Gastrocnemius medialis (tissue), 4 donors: Measurements from ENCODE around the gene RALGAPB. TPM values are rescaled to one million over a fixed set of nuclear protein-coding genes. Genes with fewer than 3 reads are reported as not detected.
"Not testable (repeated sequence)": the region's sequence is repeated elsewhere in the genome, so short reads cannot be mapped to it uniquely, and the experiment has no call there.

ENCODE experiments used
- ATAC-seq, 2 donors: fragments of 150-250 bp; one replicate each; pipeline ENCODE4 v1.9.1; 2016
- DNase-seq, 2 donors: peaks; one replicate each; pipeline ENCODE4 v3.0.0-alpha.2; 2019
- H3K27ac ChIP-seq, 4 donors: fragments of 200-600 bp; sonication (generic); 1 replicate in 1 of 4; 2 replicates in 3 of 4; pipeline ENCODE4 v1.5.1; 2016 to 2018; ENCODE audit warnings: mild to moderate bottlenecking in 2 of 4, moderate library complexity in 1 of 4
- H3K27me3 ChIP-seq, 3 donors: fragments of 200-600 bp; sonication (generic) in 2 of 3; 1 replicate in 1 of 3; 2 replicates in 2 of 3; pipeline versions ENCODE4 v1.5.1 to v1.6.0; 2016 to 2019; ENCODE audit warnings: mild to moderate bottlenecking in 1 of 3, moderate library complexity in 1 of 3
- H3K36me3 ChIP-seq, 2 donors: fragments of 200-600 bp; sonication (generic) in 1 of 2; one replicate each; pipeline ENCODE4 v1.5.1; 2017 to 2018
- H3K4me1 ChIP-seq, 2 donors: fragments of 200-600 bp; sonication (generic) in 1 of 2; one replicate each; pipeline ENCODE4 v1.5.1; 2016 to 2017; ENCODE audit warnings: mild to moderate bottlenecking in 2 of 2
- H3K4me3 ChIP-seq, 4 donors: fragments of 200-600 bp; sonication (generic) in 3 of 4; 1 replicate in 1 of 4; 2 replicates in 3 of 4; pipeline ENCODE4 v1.5.1; 2016 to 2019; ENCODE audit warnings: mild to moderate bottlenecking in 2 of 4
- H3K9me3 ChIP-seq, 3 donors: fragments of 200-600 bp; sonication (generic) in 2 of 3; 1 replicate in 1 of 3; 2 replicates in 2 of 3; pipeline ENCODE4 v1.5.1; 2016 to 2019
- POLR2A ChIP-seq, 2 donors: fragments of 450-650 bp; IDR thresholded peaks; one replicate each; pipeline ENCODE4 v1.6.1; 2017; ENCODE audit warnings: antibody characterized with exemption in 2 of 2, mild to moderate bottlenecking in 2 of 2, moderate library complexity in 2 of 2
- in situ Hi-C, 4 donors: fragments of 200-750 bp; cut with MboI; loops; one replicate each; pipeline versions ENCODE4 v1.15.0 to v1.8.0; 2017; ENCODE audit warnings: low sequenced_read_pairs in 4 of 4
- intact Hi-C: fragments of 100-400 bp; cut with DNase I; formaldehyde crosslinking; loops from one replicate; pipeline ENCODE4 v1.15.1; 2023; ENCODE audit warnings: low total_unique reads
- total RNA-seq, 4 donors: library from RNA; depleted of rRNA; stranded (reverse); fragments of >200 nt; gene quantifications; one replicate each; pipeline versions ENCODE4 v1.1.0 to v1.2.3, GENCODE V29; 2016
- TF ChIP-seq, protein P1 (sequence below), 5 experiments: fragments of 450-650 bp in 3 of 5; fragments of 200-600 bp in 2 of 5; sonication (generic) in 2 of 5; IDR thresholded peaks in 4 of 5; conservative IDR thresholded peaks in 1 of 5; 1 replicate in 4 of 5; 2 replicates in 1 of 5; pipeline ENCODE4 v1.5.1; 2016 to 2019; ENCODE audit warnings: antibody characterized with exemption in 5 of 5, mild to moderate bottlenecking in 3 of 5, moderate library complexity in 3 of 5

Gene RALGAPB
- total RNA-seq, 4 donors from 2014 or later, result 23.2 to 28.8 (median 26.0) TPM

GRCh38 chr20:38453941-38454340 lies 18.7 kb upstream of the RALGAPB start:
- in situ Hi-C loops, result no loop called here
- H3K27me3 ChIP-seq, result no peaks in the 10 kb centered on the region

DNA sequence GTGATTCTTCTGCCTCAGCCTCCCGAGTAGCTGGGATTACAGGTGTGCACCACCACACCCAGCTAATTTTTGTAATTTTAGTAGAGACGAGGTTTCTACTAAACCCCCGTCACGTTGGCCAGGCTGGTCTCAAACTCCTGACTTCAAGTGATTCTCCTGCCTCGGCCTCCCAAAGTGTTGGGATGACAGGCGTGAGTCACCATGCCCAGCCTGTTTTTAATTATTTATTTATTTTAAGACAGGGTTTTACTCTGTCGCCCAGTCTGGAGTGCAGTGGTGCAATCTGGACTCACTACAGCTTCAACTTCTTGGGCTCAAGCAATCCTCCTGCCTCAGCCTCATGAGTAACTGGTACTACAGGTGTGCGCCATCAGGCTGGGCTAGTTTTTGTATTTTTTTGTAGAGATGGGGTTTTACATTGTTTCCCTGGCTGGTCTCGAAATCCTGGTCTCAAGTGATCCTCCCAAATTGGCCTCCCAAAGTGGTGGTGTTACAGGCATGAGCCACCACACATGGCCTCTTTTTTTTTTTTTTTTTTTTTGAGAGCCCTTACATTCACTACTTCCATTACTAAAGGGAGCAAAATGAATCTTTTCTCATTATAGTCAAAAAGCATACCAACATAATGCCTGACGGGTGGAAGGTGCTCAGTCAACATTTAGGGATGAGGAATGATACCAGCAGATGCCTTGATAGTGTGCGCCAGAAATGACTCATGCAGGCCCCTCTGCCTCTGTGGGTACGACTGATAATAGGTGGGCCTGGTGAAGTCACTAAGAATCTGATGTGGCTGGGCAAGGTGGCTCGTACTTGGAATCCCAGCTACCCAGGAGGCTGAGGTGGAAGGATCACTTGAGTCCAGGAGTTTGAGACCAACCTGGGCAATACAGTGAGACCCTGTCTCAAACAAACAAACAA lies 17.8 kb upstream of the RALGAPB start:
- Histone ChIP-seq H3K9me3 (no peaks in the 10 kb centered on the region), H3K4me3 (no peak overlapping the region), H3K36me3 (peaks cover 0 to 10% of the 10 kb centered on the region in 2 donors), H3K27me3 (no peaks in the 10 kb centered on the region), H3K27ac (no peak overlapping the region), H3K4me1 (no peaks in the 10 kb centered on the region)
- intact Hi-C loops (no loop called here), in situ Hi-C loops (no loop called here)
- ATAC-seq (no peak), DNase-seq (no peak)
- no peak for TF ChIP-seq POLR2A (IDR thresholded peaks at IDR 0.05)
- TF ChIP-seq, protein P1, sequence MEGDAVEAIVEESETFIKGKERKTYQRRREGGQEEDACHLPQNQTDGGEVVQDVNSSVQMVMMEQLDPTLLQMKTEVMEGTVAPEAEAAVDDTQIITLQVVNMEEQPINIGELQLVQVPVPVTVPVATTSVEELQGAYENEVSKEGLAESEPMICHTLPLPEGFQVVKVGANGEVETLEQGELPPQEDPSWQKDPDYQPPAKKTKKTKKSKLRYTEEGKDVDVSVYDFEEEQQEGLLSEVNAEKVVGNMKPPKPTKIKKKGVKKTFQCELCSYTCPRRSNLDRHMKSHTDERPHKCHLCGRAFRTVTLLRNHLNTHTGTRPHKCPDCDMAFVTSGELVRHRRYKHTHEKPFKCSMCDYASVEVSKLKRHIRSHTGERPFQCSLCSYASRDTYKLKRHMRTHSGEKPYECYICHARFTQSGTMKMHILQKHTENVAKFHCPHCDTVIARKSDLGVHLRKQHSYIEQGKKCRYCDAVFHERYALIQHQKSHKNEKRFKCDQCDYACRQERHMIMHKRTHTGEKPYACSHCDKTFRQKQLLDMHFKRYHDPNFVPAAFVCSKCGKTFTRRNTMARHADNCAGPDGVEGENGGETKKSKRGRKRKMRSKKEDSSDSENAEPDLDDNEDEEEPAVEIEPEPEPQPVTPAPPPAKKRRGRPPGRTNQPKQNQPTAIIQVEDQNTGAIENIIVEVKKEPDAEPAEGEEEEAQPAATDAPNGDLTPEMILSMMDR (IDR thresholded peaks at IDR 0.05 in 4 of 5, conservative IDR thresholded peaks at IDR 0.05 in 1 of 5), result no peak

More at GRCh38 chr20:38453941-38454340, 18.7 kb upstream of the RALGAPB start:
- ATAC-seq (no peak), DNase-seq (no peak)
- no peak overlapping the region for H3K27ac ChIP-seq
- no peaks in the 10 kb centered on the region for H3K4me1 ChIP-seq
- no peak overlapping the region for H3K4me3 ChIP-seq
- H3K36me3 ChIP-seq, result peaks cover 0 to 19% of the 10 kb centered on the region in 2 donors
- intact Hi-C loops, result no loop called here
- H3K9me3 ChIP-seq, result no peaks in the 10 kb centered on the region
- TF ChIP-seq, protein P1 (IDR thresholded peaks at IDR 0.05 in 4 of 5, conservative IDR thresholded peaks at IDR 0.05 in 1 of 5), result no peak
- TF ChIP-seq POLR2A (IDR thresholded peaks at IDR 0.05), result no peak

DNA sequence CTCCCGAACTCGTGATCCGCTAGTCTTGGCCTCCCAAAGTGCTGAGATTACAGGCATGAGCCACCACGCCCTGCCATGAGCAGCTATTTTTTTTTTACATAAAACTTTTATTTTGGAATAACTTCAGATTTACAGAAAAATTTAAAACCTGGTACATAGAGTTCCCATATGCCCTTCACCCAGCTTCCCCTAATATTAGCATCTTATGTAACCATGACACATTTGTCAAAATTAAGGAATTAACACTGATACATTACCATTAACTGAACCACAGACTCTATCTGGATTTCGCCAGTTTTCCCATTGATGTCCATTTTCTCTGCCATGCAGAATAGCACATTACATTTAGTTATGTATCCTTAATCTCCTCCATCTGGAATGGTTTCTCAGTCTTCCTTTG lies 14.3 kb upstream of the RALGAPB start:
- Histone ChIP-seq H3K9me3 (no peaks in the 10 kb centered on the region), H3K4me3 (no peak overlapping the region), H3K27ac (no peak overlapping the region), H3K4me1 (no peaks in the 10 kb centered on the region), H3K36me3 (no peaks in the 10 kb centered on the region), H3K27me3 (no peaks in the 10 kb centered on the region)
- TF ChIP-seq, protein P1 (IDR thresholded peaks at IDR 0.05 in 4 of 5, conservative IDR thresholded peaks at IDR 0.05 in 1 of 5), result no peak
- no peak for TF ChIP-seq POLR2A (IDR thresholded peaks at IDR 0.05)
- DNase-seq, result no peak
- intact Hi-C loops (no loop called here), in situ Hi-C loops (no loop called here)
- no peak for ATAC-seq

DNA sequence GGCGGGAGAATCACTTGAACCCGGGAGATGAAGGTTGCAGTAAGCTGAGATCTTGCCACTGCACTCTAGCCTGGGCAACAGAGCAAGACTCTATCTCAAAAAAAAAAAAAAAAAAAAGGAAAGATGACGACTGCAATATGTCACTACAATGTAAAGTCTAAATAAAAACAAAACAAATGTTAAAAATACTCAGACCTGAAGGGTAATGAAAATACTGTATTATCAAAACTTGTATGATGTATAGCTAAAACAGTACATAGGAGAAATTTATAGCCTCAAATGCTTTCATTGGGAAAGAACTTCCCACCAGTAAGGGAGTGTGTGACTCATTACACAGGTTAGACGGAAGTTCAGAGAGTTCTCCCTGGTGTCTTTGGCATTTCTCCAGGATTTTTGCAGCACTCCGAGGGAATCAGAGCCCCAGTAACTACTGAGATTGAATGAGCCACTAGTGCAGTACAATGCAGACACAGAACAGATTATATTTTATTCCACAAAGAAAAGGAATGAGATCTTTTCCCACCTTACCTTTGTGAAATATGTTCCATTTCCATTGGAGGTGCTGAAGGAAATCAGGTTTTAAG lies 12.5 kb upstream of the RALGAPB start:
- Histone ChIP-seq H3K4me3 (no peak overlapping the region), H3K36me3 (no peaks in the 10 kb centered on the region), H3K27me3 (no peaks in the 10 kb centered on the region), H3K4me1 (no peaks in the 10 kb centered on the region), H3K27ac (no peak overlapping the region), H3K9me3 (no peaks in the 10 kb centered on the region)
- intact Hi-C loops, result no loop called here
- no peak for DNase-seq
- TF ChIP-seq POLR2A (IDR thresholded peaks at IDR 0.05), result no peak
- TF ChIP-seq, protein P1 (IDR thresholded peaks at IDR 0.05 in 4 of 5, conservative IDR thresholded peaks at IDR 0.05 in 1 of 5), result no peak
- ATAC-seq, result no peak
- in situ Hi-C loops, result no loop called here

DNA sequence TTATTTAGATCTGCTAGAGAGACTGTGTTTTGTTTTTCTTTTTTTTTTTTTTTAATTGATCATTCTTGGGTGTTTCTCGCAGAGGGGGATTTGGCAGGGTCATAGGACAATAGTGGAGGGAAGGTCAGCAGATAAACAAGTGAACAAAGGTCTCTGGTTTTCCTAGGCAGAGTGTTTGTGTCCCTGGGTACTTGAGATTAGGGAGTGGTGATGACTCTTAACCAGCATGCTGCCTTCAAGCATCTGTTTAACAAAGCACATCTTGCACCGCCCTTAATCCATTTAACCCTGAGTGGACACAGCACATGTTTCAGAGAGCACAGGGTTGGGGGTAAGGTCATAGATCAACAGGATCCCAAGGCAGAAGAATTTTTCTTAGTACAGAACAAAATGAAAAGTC lies 12.0 kb upstream of the RALGAPB start:
- ATAC-seq, H3K27me3 ChIP-seq, DNase-seq, H3K4me3 ChIP-seq, H3K36me3 ChIP-seq, in situ Hi-C loops, H3K4me1 ChIP-seq, H3K9me3 ChIP-seq, intact Hi-C loops, H3K27ac ChIP-seq: not testable (repeated sequence)

GRCh38 chr20:38461167-38461566 lies 11.5 kb upstream of the RALGAPB start:
- H3K9me3 ChIP-seq, intact Hi-C loops, ATAC-seq, in situ Hi-C loops, H3K4me3 ChIP-seq, H3K36me3 ChIP-seq, H3K4me1 ChIP-seq, DNase-seq, H3K27me3 ChIP-seq, H3K27ac ChIP-seq: not testable (repeated sequence)

DNA sequence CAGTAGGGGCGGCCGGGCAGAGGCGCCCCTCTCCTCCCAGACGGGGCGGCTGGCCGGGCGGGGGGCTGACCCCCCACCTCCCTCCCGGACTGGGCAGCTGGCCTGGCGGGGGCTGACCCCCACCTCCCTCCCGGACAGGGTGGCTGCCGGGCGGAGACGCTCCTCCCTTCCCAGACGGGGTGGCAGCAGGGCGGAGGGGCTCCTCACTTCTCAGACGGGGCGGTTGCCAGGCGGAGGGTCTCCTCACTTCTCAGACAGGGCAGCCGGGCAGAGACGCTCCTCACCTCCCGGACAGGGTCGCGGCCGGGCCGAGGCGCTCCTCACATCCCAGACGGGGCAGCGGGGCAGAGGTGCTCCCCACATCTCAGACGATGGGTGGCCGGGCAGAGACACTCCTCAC lies 11.1 kb upstream of the RALGAPB start:
- DNase-seq, in situ Hi-C loops: not testable (repeated sequence)

More for the DNA sequence above, 11.1 kb upstream of the RALGAPB start:
- H3K4me1 ChIP-seq, intact Hi-C loops, ATAC-seq, H3K9me3 ChIP-seq, H3K27me3 ChIP-seq, H3K4me3 ChIP-seq, H3K36me3 ChIP-seq, H3K27ac ChIP-seq: not testable (repeated sequence)
